HG03280 (cell line): ENCODE results near the gene PGC.

ENCODE experiments used
- ATAC-seq: cut with Tn5 transposase; IDR thresholded peaks from one replicate; pipeline ENCODE4 v1.9.1; 2021; ENCODE audit warnings: mild to moderate bottlenecking, moderate library complexity; ENCODE audit not compliant: unreplicated experiment

PGC gene

DNA sequence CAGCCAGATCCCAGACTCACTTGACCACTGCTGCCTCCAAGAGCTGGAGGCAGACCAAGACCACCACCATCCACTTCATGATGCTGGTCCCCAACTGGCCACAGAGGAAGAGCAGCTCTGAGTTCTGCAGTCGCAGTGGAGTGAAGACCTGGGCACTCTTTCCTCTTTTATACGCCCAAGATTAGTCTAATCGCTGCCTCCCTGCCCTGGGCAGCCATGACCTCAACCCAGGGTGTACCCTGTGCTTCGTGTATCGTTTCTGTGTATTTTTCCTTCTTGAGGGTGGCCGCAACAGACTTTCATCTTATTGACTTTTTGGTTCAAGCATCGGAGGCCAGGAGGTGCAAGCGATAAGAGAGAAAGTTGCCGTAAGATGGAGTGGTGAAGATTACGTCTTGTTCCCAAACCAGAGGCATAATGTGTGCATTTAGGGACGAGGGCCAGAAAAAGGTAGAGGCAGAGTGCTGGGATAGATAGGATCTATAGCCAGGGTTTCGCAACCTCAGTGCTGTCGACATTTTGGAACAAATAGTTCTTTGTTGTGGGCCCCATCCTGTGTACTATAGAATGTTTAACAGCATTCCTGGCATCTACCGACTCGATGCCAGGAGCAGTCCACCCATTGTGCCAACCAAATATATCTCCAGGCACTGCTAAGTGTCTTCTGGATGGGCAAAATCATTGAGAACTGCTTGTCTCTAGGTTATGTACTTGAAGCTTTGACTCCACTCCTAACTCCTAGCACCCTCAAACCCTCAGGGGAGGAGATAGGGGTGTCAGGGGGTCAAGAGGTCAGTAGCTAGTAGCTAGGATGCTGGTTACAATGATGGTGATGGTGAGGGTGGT, at the start of gene PGC:
PGC (minus strand) TSS at position 142 of the 846 bp plus-strand sequence; CDS start at position 79, 63 bp downstream.
- ATAC-seq = no peak

DNA sequence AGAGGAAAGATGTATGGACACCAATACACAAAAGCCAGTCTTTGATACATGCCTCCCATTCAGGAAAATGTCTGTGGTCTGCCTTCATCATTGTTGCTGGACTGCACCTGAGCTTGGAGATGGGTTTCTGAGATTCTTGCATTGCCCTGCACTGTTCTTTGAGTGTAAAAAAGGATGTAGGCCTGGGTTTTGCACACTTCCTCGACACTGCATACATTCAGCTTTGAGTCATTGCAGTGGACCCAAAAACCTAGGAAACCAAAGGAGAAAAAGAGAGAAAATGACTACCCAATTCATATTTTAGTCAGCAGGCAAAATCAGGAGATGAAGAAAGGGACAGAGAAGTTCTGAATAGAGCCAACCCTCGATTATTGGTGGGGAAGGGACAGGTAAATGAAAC, 49.3 kb upstream of the PGC start:
- ATAC-seq = no peak

DNA sequence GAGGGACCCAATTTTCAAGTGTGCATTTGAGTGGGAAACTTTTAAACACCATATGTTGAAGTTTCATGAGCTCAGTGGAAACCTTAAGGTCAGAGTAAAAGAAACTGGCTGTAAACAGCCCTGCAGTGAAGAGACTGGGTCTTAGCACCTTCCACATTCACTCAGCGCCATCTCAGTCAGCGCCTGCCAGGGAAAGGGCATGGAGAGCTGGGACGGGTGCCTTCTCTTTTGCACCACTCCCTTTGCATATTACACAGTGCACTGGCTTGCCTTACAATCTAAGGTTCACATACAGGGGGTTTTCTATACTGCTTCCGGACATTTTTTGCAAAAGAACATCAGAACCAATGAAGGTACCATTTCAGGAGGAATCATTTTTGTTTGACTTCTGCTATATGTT, 44.8 kb upstream of the PGC start:
- no peak for ATAC-seq

DNA sequence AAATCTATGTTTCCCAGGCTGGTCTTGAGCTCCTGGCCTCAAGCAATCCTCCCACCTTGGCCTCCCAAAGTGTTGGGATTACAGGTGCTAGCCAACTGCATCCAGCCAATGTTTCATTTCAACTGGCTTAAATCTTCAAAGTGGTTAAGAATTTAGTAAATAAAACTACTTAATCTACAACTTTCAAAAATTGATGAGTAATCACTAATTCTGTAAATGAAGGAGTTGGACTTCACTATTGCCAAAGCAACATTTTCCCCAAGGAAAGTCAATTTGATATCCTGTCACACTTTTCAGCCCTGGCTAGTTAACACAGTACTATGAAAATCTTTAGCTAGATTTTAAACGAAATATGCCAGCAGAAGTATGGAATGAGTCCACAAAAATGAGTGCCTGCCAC, 44.1 kb upstream of the PGC start:
- ATAC-seq = no peak

DNA sequence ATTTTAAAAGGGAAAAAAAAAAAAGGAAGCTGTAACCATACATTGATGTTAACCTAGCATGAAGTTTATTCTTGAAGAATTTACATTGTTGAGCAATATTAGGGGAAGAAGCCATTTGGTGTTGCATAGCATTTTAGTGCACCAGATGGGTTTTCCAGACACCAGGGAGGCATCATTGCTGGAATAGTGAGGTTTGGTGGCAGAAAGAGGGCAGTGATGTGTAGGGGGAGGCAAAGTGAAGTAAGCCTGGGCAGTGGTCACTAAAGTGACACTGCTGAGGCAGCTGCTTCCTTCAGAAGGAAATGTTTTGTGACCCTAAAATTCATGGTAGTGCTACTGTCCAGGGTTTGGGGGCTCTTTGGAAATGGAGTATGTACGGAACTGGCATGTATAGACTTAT, 42.8 kb upstream of the PGC start:
- ATAC-seq = no peak

DNA sequence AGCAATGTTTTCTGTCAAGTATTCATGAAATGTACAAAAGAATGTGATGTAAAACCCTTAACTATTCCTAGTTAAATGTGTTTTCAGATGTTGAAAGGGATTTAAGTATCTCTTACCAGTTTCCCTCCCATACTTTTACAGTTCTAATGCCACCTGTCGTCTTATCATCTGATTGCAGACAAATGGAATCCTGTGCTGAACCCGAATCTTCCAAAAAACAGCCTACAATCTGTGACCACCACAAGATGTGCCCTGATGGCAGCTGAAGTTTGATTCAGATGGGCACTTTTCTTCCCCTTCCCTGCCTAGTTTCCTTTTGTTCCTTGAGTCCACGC, 42.2 kb upstream of the PGC start:
- ATAC-seq = no peak

DNA sequence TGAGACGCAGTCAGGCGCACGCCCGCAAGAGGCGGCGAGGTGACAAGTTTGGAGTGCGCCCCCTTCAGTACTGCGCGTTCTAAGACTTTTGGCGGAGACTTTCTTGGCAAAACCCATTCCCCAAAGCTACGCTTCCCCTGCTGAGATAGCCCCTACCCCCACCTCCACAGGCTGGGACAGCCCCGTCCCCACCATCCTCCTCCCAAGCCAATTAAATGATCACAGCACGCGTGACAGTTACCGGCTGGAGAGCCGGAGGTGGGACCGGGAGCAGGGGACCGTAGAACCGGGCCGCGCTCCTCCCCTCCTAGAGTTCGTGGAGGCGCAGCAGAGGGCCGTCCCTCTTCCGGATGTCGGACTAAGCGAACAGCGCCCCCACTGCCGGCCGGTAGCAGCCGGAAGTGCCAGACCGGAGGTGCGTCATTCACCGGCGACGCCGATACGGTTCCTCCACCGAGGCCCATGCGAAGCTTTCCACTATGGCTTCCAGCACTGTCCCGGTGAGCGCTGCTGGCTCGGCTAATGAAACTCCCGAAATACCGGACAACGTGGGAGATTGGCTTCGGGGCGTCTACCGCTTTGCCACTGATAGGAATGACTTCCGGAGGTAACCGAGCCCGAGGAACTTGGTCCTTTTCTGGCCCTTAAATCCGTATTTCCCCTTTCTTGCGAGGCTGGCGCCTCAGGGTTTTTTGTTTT, 40.2 kb upstream of the PGC start, which contains the start of gene TOMM6:
TOMM6 (plus strand) TSS at position 476 of the 699 bp plus-strand sequence; CDS start at position 480, 4 bp downstream.
- peak; percentile 84 for ATAC-seq

DNA sequence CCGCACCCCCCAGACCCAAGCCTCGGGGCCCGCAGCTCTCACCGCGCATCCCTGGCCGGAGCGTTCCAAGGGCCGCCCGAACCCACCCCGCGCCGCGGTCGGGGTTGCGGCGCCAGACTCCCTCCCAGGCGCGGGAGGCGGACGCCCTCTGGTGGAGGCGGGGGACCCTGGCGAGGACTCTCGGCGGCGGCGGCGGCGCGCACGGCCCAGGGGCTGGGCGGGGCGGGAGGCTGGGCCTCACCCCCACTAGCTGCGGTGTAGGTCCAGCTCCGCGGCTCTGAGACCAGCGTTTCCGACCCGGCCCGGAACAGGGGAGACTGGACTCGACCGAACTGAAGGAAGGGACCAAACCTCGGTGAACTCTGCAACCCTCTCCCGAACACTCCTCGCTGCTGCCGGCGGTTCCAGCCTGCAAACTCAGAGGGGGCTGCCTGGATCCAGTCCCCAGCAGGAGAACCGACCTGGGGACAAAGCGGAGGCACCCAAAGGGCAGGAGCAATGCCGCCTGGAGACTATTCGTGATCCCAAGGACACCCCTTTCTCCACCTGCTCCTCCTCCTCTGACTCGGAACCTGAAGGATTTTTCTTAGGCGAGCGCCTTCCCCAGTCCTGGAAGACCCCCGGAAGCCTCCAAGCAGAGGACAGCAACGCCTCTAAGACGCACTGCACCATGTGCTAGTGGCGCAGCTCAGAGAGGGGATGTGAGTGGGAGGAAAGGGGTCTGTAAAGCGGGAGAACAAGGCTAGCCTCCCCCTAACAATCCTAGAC, 39.4 kb upstream of the PGC start:
- ATAC-seq = peak; percentile 63

DNA sequence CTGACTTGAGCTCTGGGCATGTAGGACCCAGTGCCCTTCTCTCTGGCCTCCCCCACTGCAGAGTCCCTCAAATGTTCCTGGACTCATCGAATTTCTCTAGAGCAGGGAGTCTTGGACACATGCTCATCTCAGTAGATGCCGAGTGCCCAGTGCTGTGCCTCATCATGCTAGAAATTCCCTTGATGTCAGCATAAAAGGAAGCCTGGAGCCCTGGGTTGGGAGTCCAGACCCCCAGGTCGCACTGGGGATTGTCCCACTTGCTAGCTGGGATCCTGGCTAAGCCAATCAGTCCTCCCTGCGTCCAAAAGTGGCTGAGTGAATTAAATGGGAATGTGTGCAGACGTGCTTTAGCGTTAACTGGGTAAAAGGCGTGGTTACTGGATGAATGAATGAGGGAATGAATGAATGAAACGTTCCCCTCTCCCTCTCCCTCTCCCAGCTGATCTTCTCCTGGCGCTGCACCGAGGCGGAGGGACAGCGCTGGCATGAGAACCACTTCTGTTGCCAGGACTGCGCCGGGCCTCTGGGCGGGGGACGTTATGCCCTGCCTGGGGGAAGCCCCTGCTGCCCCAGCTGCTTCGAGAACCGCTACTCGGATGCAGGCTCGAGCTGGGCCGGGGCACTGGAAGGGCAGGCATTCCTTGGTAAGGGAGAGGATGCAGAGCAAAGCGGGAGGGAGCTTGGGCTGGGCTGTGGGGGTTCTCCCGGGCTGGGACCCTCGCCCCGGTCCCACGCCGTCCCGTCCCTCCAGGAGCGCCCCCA, 38.7 kb upstream of the PGC start:
- ATAC-seq = no peak

DNA sequence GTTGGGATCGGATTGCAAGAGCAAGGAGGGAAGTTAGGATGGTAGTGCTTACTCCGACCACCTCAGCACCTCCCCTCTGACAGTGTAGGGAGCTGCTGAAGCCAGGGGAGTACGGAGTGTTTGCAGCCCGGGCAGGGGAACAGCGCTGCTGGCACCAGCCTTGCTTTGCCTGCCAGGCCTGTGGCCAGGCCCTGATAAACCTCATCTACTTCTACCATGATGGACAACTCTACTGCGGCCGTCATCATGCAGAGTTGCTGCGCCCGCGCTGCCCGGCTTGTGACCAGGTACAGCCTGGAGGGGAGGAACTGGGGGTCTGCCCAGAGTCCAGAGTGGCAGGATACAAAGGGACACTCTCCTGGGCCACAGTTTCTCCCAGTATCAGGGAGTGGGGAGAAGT, 38.1 kb upstream of the PGC start:
- ATAC-seq = no peak

DNA sequence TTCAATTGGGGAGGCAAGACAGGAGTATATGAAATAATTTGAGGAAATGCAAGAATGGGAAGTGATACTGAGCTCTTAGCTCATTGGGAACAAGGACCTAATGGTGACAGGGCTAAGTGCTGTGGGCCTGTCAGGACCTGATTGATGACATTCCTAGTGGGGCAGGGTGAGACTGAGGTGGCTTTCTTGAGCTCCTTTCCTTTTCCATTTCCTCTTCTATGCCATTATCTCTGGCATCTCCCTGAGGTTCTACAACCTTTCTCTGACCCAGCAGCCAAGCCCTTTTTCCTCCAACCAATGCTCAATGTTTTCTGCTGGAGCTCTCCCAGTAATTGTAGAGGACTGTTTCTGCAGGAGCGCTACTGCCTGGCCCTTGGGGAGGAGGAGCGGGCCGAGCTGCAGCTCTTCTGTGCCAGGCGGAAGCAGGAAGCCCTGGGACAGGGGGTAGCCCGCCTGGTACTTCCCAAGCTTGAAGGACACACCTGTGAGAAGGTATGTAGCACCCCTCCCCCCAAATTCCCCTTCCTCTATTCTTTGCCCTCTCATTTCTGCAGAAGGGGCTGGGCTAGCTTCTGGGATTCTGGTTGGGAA, 37.5 kb upstream of the PGC start:
- ATAC-seq = no peak

DNA sequence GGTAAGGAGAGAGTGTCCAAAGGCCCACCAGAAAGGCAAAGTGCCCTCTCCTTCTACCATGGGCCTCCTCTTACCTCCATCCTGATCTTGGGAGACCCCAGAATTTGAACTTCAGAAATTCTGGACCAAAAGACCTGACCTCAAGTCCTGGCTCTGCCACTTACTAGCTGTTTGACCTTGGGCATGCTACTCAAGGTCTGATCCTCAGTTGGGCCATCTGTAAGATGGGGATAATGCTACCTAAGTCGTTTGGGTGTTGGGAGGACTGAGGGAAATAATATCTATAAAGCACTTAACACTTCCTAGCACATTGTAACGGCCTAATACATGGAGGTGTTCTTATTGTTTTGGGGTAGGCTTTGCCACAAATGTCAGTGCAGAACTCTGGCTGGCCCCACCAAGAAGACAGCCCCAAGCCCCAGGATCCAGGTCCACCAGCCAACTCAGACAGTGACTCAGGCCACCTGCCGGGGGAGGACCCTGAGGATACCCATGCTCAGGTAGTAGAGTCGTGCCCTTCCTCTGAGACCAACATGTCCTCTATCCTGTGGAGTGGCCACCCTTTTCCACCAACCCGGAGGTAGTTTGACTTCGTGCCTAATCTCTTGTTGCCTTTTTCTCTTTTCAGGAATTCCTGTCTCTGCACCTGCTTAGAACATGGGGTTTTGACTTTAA, 36.0 kb upstream of the PGC start:
- no peak for ATAC-seq

DNA sequence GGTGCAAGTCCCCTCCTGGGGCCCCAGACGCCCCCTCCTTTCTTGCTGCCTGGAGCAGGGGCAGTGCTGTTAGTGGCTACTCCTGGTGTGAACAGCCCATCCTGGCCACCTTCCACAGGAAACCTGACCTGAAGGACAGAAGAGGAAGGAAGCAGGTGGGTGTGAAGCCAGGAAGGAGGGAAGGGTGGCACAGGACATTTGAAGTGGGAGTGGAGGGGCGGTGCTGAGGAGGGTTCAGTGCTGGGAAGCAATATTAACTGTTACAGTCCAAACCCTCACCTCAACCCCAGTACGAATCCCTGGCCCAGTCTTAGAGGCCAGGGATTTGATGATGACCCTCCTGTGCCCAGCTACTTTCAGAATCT, 34.2 kb upstream of the PGC start:
- ATAC-seq = no peak

DNA sequence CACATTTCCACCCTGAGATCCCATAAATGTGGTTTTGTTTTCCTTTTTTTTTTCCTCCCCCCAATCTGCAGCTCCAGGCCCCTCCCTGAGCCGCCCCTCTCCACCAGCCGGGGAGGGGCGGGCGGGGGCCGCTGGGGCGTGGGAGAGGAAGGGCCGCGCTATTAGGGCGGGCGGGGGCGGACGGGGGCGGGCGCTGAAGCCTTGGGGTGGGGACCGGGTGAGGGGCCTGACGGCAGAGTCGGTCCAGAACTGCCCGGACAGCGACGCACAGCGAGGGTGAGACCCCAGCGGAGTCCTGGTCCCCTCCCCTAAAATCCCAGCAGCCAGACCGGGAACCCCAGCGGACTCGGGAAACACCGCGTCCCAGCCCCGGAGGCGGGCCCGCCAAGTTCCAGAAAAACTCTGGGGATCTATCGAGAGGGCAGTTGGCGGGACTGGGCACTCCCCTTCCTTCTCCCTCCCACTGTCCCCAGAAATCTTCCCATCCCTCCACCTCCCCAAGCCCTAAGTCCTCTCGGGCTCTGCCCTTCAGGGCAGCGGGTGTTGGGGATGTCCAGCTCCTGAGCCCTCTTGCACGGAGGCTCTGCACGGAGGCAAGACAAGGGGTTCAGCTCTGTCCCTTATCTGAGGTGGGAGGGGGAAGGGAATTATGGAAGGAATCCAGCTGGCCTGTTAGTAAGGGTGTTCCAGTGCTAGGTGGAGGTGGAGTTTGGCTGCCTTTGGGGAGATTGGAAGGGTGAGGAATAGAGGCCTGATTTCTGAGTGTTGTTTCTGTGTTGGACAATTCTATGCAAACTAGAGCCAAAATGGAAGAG, 33.6 kb upstream of the PGC start, which contains the start of gene PRICKLE4:
PRICKLE4 (plus strand) TSS at position 232 of the 815 bp plus-strand sequence. CDS start 2,692 bp downstream, outside the sequence.
- no peak for ATAC-seq

DNA sequence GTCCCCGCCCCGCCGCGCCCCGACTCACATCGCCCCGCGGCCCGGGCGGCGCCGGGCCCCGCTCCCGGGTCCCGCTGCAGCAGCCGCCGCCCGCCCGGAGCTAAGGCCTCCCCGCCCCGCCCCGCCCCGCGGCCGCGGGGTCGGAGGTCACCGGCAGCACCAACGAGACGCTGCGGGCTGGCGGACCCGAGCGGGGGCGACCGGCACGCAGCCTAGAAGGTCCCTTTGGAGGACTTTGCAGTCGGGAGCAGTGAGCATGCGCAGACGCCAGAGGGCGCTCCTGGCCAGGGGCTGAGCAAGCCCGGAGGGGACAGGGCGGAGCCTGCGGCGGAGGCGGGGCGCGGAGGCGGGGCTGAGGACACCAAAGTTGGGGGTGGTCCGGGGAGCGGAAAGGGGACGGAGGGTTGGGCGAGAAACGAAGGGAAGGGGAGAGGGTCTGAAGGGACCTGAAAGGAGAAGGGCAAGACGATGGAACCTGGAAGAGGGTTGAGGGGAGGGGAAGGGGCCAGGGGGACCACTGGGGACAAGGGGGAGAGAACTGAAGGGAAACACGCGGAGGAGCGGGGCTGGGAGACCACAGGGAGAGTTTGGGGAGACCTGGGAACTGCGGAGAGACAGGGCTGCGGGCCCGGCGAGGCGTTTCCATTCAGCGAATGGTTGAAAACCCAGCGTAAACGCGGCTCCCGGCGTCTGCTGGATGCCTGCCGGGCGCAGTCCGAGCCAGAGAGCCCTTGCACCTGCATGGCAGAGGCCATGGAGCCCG, 32.8 kb upstream of the PGC start, which contains the start of gene FRS3:
FRS3 (minus strand) TSS at position 113 of the 763 bp plus-strand sequence. CDS start 2,913 bp downstream, outside the sequence.
- ATAC-seq = peak; percentile 90

DNA sequence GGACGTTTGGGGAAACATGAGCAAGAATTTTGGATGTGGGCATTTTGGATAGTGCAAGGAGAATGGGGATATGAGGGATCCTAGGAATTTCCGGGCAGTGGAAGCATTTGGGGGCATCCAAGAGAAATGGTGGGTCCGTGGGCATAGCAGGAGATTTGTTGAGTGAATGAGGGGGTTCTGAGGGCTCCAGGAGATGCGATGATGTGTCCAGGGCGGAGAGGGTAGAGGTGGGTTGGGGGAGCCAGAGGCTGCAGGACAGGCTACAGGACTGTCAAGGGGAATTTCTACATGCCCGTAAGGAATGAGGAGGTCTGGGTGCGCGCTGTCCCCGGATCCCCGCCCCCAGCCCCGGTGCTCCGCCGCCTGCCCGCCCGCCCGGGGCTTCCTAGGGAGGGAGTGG, 32.1 kb upstream of the PGC start:
- ATAC-seq = no peak

DNA sequence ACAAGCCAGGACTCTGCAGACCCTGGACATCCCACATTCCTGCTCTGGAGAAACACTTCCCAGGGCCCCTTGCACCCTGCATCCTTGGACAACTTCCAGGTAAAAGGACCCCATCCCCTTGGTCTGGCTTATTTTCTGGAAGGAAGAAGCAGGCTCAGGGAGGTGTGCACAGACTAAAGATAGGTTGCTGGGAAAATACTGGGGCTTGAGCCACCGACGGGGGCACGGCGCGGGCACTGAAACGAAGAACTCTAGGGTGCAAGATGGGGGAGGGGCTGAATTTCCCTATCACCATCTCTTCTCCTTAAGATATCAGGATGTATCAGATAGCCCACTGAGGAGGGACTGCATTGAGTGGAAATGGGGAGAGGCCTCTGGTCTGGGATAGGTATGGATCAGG, 31.7 kb upstream of the PGC start:
- no peak for ATAC-seq
